GM23338 (cell line): ENCODE measurements around the gene BACE2. TPM values are rescaled to one million over a fixed set of nuclear protein-coding genes. Genes with fewer than 3 reads are reported as not detected.

Experiments
- ATAC-seq: fragments of 200-7000 bp; cut with Tn5 transposase; 3 replicates; pipeline ENCODE4 v1.9.1; 2020
- DNase-seq: peaks from one replicate; pipeline ENCODE4 v3.0.0-alpha.2; 2015; ENCODE audit warnings: low spot score
- H2AFZ ChIP-seq: fragments of 200-600 bp; sonication (generic); 2 replicates; pipeline ENCODE4 v1.8.0; 2016; ENCODE audit warnings: antibody characterized with exemption, mild to moderate bottlenecking, moderate library complexity
- H3F3A ChIP-seq: fragments of 200-600 bp; sonication (generic); replicated peaks from 2 replicates; pipeline ENCODE4 v1.8.0; 2017; ENCODE audit warnings: antibody characterized with exemption, mixed run types, low read depth
- H3K27ac ChIP-seq: fragments of 200-600 bp; sonication (generic); 2 replicates; pipeline ENCODE4 v1.6.1; 2016; ENCODE audit warnings: low read depth
- H3K27me3 ChIP-seq: fragments of 200-600 bp; sonication (generic); 2 replicates; pipeline ENCODE4 v1.8.0; 2016; ENCODE audit warnings: mild to moderate bottlenecking, mixed run types, moderate library complexity; ENCODE audit not compliant: insufficient read depth
- H3K36me3 ChIP-seq: fragments of 200-600 bp; sonication (generic); 2 replicates; pipeline ENCODE4 v1.8.0; 2016; ENCODE audit warnings: mild to moderate bottlenecking; ENCODE audit not compliant: insufficient read depth
- H3K4me1 ChIP-seq: fragments of 200-600 bp; sonication (generic); 2 replicates; pipeline ENCODE4 v1.8.0; 2016; ENCODE audit warnings: mild to moderate bottlenecking, moderate library complexity; ENCODE audit not compliant: insufficient read depth
- H3K4me2 ChIP-seq: fragments of 200-600 bp; sonication (generic); 2 replicates; pipeline ENCODE4 v1.7.1; 2017; ENCODE audit warnings: mixed run types
- H3K4me3 ChIP-seq: fragments of 200-600 bp; sonication (generic); 2 replicates; pipeline ENCODE4 v1.6.1; 2016; ENCODE audit warnings: mixed run types
- H3K79me2 ChIP-seq: fragments of 200-600 bp; sonication (generic); replicated peaks from 2 replicates; pipeline ENCODE4 v1.8.0; 2017; ENCODE audit warnings: mild to moderate bottlenecking; ENCODE audit not compliant: insufficient read depth
- H3K9me2 ChIP-seq: fragments of 200-600 bp; sonication (generic); 2 replicates; pipeline ENCODE4 v1.8.0; 2017; ENCODE audit not compliant: insufficient read depth
- H4K20me1 ChIP-seq: fragments of 200-600 bp; sonication (generic); replicated peaks from 2 replicates; pipeline ENCODE4 v1.8.0; 2017; ENCODE audit warnings: mild to moderate bottlenecking; ENCODE audit not compliant: insufficient read depth
- H3K27ac Mint-ChIP-seq: 2 replicates; pipeline ENCODE4 v1.8.0; 2020; ENCODE audit warnings: inconsistent platforms, mild to moderate bottlenecking, moderate library complexity, mixed read lengths
- H3K27me3 Mint-ChIP-seq: 3 replicates; pipeline ENCODE4 v1.8.0; 2022; ENCODE audit warnings: low read depth, mild to moderate bottlenecking, moderate library complexity, mixed read lengths, inconsistent platforms; ENCODE audit not compliant: insufficient read depth, poor library complexity
- H3K36me3 Mint-ChIP-seq: 3 replicates; pipeline ENCODE4 v1.8.0; 2021; ENCODE audit warnings: low read depth, mild to moderate bottlenecking, inconsistent platforms, moderate library complexity, mixed read lengths
- H3K4me1 Mint-ChIP-seq: 3 replicates; pipeline ENCODE4 v1.8.0; 2020; ENCODE audit warnings: mild to moderate bottlenecking, inconsistent platforms, mixed read lengths
- H3K4me3 Mint-ChIP-seq: 3 replicates; pipeline ENCODE4 v1.8.0; 2021; ENCODE audit warnings: moderate library complexity, mild to moderate bottlenecking, inconsistent platforms, mixed read lengths
- H3K9me3 Mint-ChIP-seq: 3 replicates; pipeline ENCODE4 v1.8.0; 2020; ENCODE audit warnings: moderate library complexity, mild to moderate bottlenecking, inconsistent platforms, mixed read lengths
- CREB1 ChIP-seq: fragments of 250-450 bp; sonication (Bioruptor Pico); IDR thresholded peaks from 2 replicates; pipeline ENCODE4 v1.5.0; 2020; ENCODE audit warnings: low read depth, mild to moderate bottlenecking, moderate library complexity
- CTCF ChIP-seq, 2 experiments: fragments of 200-600 bp in 1 of 2; sonication (generic) in 1 of 2; conservative IDR thresholded peaks; 2 replicates each; pipeline versions ENCODE4 v1.5.1 to v1.6.1; 2016 to 2017; ENCODE audit warnings: antibody characterized with exemption in 2 of 2, low read depth in 2 of 2, mild to moderate bottlenecking in 2 of 2, moderate library complexity in 1 of 2
- EZH2 ChIP-seq: fragments of 200-600 bp; sonication (generic); IDR thresholded peaks from one replicate; pipeline ENCODE4 v1.8.0; 2017; ENCODE audit warnings: antibody characterized with exemption, mild to moderate bottlenecking, low read depth; ENCODE audit not compliant: unreplicated experiment
- EZH2phosphoT487 ChIP-seq: fragments of 200-600 bp; sonication (generic); IDR thresholded peaks from one replicate; pipeline ENCODE4 v1.8.1; 2018; ENCODE audit warnings: antibody characterized with exemption; ENCODE audit not compliant: unreplicated experiment
- JUNB ChIP-seq: IDR thresholded peaks from one replicate; pipeline ENCODE4 v1.6.1; 2016; ENCODE audit warnings: antibody characterized with exemption; ENCODE audit not compliant: unreplicated experiment
- NANOG ChIP-seq: IDR thresholded peaks from 2 replicates; pipeline ENCODE4 v1.6.1; 2016; ENCODE audit warnings: antibody characterized with exemption, borderline replicate concordance
- POLR2AphosphoS5 ChIP-seq: IDR thresholded peaks from 2 replicates; pipeline ENCODE4 v1.6.1; 2016; ENCODE audit warnings: antibody characterized with exemption, low read depth
- REST ChIP-seq: IDR thresholded peaks from one replicate; pipeline ENCODE4 v1.6.1; 2018; ENCODE audit warnings: antibody characterized with exemption; ENCODE audit not compliant: unreplicated experiment
- STAT1 ChIP-seq: IDR thresholded peaks from one replicate; pipeline ENCODE4 v1.6.1; 2016; ENCODE audit warnings: antibody characterized with exemption; ENCODE audit not compliant: unreplicated experiment
- ZNF114 ChIP-seq: fragments of 250-450 bp; sonication (Bioruptor Pico); IDR thresholded peaks from 2 replicates; pipeline ENCODE4 v1.5.0; 2020; ENCODE audit warnings: mild to moderate bottlenecking, moderate library complexity
- ZNF331 ChIP-seq: fragments of 250-450 bp; sonication (Bioruptor Pico); IDR thresholded peaks from 2 replicates; pipeline ENCODE4 v1.5.0; 2020; ENCODE audit warnings: low read depth, mild to moderate bottlenecking, moderate library complexity
- ZNF462 ChIP-seq: fragments of 250-450 bp; sonication (Bioruptor Pico); IDR thresholded peaks from 2 replicates; pipeline ENCODE4 v1.5.0; 2020; ENCODE audit warnings: mild to moderate bottlenecking, moderate library complexity
- polyA plus RNA-seq: library from polyadenylated mRNA; unstranded; fragments of >200 nt; fragmentation: Nextera tagmentation; extraction: Ambion mirVana; gene quantifications from 2 replicates; pipeline ENCODE4 v1.2.1, GENCODE V29; 2016
- total RNA-seq: library from RNA; depleted of rRNA; stranded (reverse); fragments of >200 nt; shearing (Covaris generic); gene quantifications from 2 replicates; pipeline ENCODE4 v1.2.3, GENCODE V29; 2014

Gene BACE2
- total and polyA plus RNA-seq, 2 experiments from 2014 or later: 3.5 to 6.8 TPM

- TF ChIP-seq ZNF462 (CRISPR knock-in tag): no peak
- TF ChIP-seq ZNF114 (CRISPR knock-in tag): no peak
- no peak for TF ChIP-seq EZH2phosphoT487
These were observed 157.4 kb downstream of the BACE2 start (continued) for GRCh38 chr21:41325138-41325912.

GRCh38 chr21:41326414-41327080 lies 158.6 kb downstream of the BACE2 start:
- Histone ChIP-seq H3K4me2 (no peak overlapping the region), H3F3A (no peaks in the 10 kb centered on the region), H2AFZ (no peak overlapping the region), H3K27me3 (no peaks in the 10 kb centered on the region), H3K4me3 (no peak overlapping the region), H3K79me2 (no peaks in the 10 kb centered on the region), H3K4me1 (no peaks in the 10 kb centered on the region; the same call in 1 of the 2 replicates), H3K9me2 (no peaks in the 10 kb centered on the region), H3K36me3 (no peaks in the 10 kb centered on the region), H3K27ac (no peak overlapping the region), H4K20me1 (no peaks in the 10 kb centered on the region)
- Mint-ChIP-seq H3K36me3 (no peaks in the 10 kb centered on the region), H3K27ac (no peak overlapping the region), H3K4me1 (peaks cover 15% of the 10 kb centered on the region), H3K9me3 (no peaks in the 10 kb centered on the region), H3K4me3 (no peak overlapping the region), H3K27me3 (peaks cover 6% of the 10 kb centered on the region)
- no peak for DNase-seq
- no peak for ATAC-seq
- TF ChIP-seq EZH2phosphoT487: no peak
- no peak for TF ChIP-seq NANOG
- TF ChIP-seq ZNF331 (CRISPR knock-in tag): no peak
- TF ChIP-seq REST: no peak
- TF ChIP-seq CTCF (conservative IDR thresholded peaks at IDR 0.05; ENCODE audit: low read depth in 2 of 2): no peak
- no peak for TF ChIP-seq CREB1
- TF ChIP-seq JUNB: no peak
- no peak for TF ChIP-seq POLR2AphosphoS5
- no peak for TF ChIP-seq EZH2
- no peak for TF ChIP-seq STAT1
